ENCODE measurements around the gene TRMT5.

The TRMT5 gene

GRCh38 chr14:60946773-60947172 is 34.1 kb downstream of the TRMT5 start:
- Histone ChIP-seq H2BK5ac (ENCODE audit: low read depth, low read length, poor library complexity, severe bottlenecking) (no peak overlapping the region), H2AK5ac (ENCODE audit: low read length, severe bottlenecking) (no peak overlapping the region), H3K9ac (ENCODE audit: low read length) (no peak overlapping the region), H3K18ac (ENCODE audit: low read depth in 1 of 2, low read length in 2 of 2) (no peak overlapping the region), H2BK120ac (ENCODE audit: low read depth, low read length) (no peak overlapping the region), H4K8ac (ENCODE audit: low read length) (no peak overlapping the region), H4K91ac (ENCODE audit: low read length) (no peak overlapping the region), H3K9me3 (ENCODE audit: control insufficient read depth, low read length) (no peaks in the 10 kb centered on the region), H2BK12ac (ENCODE audit: low read length in 2 of 2) (no peak overlapping the region), H3K23ac (ENCODE audit: low read length in 2 of 2) (no peak overlapping the region), H3K14ac (ENCODE audit: low read length in 2 of 2) (no peak overlapping the region), H3K27ac (ENCODE audit: low read length, poor library complexity, severe bottlenecking) (no peak overlapping the region), H3K79me1 (replicated peaks; ENCODE audit: low read length, poor library complexity, severe bottlenecking) (peaks cover 10% of the 10 kb centered on the region), H3K4ac (ENCODE audit: low read depth in 1 of 2, low read length in 2 of 2) (no peak overlapping the region), H3K4me3 (ENCODE audit: insufficient read depth in 1 of 2, low read depth in 1 of 2, low read length in 2 of 2) (no peak overlapping the region), H3K27me3 (ENCODE audit: control insufficient read depth in 1 of 2, insufficient read depth in 1 of 2, low read length in 2 of 2) (no peaks in the 10 kb centered on the region), H3K4me2 (ENCODE audit: low read length, poor library complexity, severe bottlenecking) (no peak overlapping the region), H3K36me3 (ENCODE audit: control insufficient read depth in 1 of 2, insufficient read depth in 2 of 2, low read depth in 1 of 2, low read length in 2 of 2) (peaks cover 0 to 3% of the 10 kb centered on the region in 2 experiments), H3K4me1 (ENCODE audit: control insufficient read depth, insufficient read depth, low read depth, low read length) (no peaks in the 10 kb centered on the region), H2AFZ (ENCODE audit: low read depth, low read length) (no peak overlapping the region), H2BK15ac (ENCODE audit: low read depth, poor library complexity, severe bottlenecking) (no peak overlapping the region)
- DNase-seq: no peak
- 100% methylated on average over 1 of the region's 3 CpGs for WGBS

- 91% methylated on average over 1 of the region's 1 CpG for WGBS
- Histone ChIP-seq H4K91ac (ENCODE audit: low read length) (no peak overlapping the region), H3K27ac (ENCODE audit: low read length, poor library complexity, severe bottlenecking) (no peak overlapping the region), H3K79me1 (replicated peaks; ENCODE audit: low read length, poor library complexity, severe bottlenecking) (peaks cover 10% of the 10 kb centered on the region), H3K9me3 (ENCODE audit: control insufficient read depth, low read length) (no peaks in the 10 kb centered on the region), H3K4ac (ENCODE audit: low read depth in 1 of 2, low read length in 2 of 2) (no peak overlapping the region), H3K18ac (ENCODE audit: low read depth in 1 of 2, low read length in 2 of 2) (no peak overlapping the region), H3K14ac (ENCODE audit: low read length in 2 of 2) (no peak overlapping the region), H3K27me3 (ENCODE audit: control insufficient read depth in 1 of 2, insufficient read depth in 1 of 2, low read length in 2 of 2) (no peaks in the 10 kb centered on the region), H2AK5ac (ENCODE audit: low read length, severe bottlenecking) (no peak overlapping the region), H4K8ac (ENCODE audit: low read length) (no peak overlapping the region), H2BK15ac (ENCODE audit: low read depth, poor library complexity, severe bottlenecking) (no peak overlapping the region), H2BK5ac (ENCODE audit: low read depth, low read length, poor library complexity, severe bottlenecking) (no peak overlapping the region), H2BK120ac (ENCODE audit: low read depth, low read length) (no peak overlapping the region), H2AFZ (ENCODE audit: low read depth, low read length) (no peak overlapping the region), H3K36me3 (ENCODE audit: control insufficient read depth in 1 of 2, insufficient read depth in 2 of 2, low read depth in 1 of 2, low read length in 2 of 2) (peaks cover 0 to 3% of the 10 kb centered on the region in 2 experiments), H2BK12ac (ENCODE audit: low read length in 2 of 2) (no peak overlapping the region), H3K9ac (ENCODE audit: low read length) (no peak overlapping the region), H3K23ac (ENCODE audit: low read length in 2 of 2) (no peak overlapping the region), H3K4me2 (ENCODE audit: low read length, poor library complexity, severe bottlenecking) (no peak overlapping the region), H3K4me1 (ENCODE audit: control insufficient read depth, insufficient read depth, low read depth, low read length) (no peaks in the 10 kb centered on the region), H3K4me3 (ENCODE audit: insufficient read depth in 1 of 2, low read depth in 1 of 2, low read length in 2 of 2) (no peak overlapping the region)
- DNase-seq: no peak
Observed at GRCh38 chr14:60945984-60946383, 34.9 kb downstream of the TRMT5 start.

GRCh38 chr14:60944204-60944603 is 36.7 kb downstream of the TRMT5 start:
- no peak overlapping the region for H3K18ac ChIP-seq (ENCODE audit: low read depth in 1 of 2, low read length in 2 of 2)
- H3K4me1 ChIP-seq (ENCODE audit: control insufficient read depth, insufficient read depth, low read depth, low read length): no peaks in the 10 kb centered on the region
- H3K27ac ChIP-seq (ENCODE audit: low read length, poor library complexity, severe bottlenecking): no peak overlapping the region
- no peak overlapping the region for H2BK120ac ChIP-seq (ENCODE audit: low read depth, low read length)
- H3K23ac ChIP-seq (ENCODE audit: low read length in 2 of 2): no peak overlapping the region
- no peak overlapping the region for H3K4me3 ChIP-seq (ENCODE audit: insufficient read depth in 1 of 2, low read depth in 1 of 2, low read length in 2 of 2)
- H3K14ac ChIP-seq (ENCODE audit: low read length in 2 of 2): no peak overlapping the region
- H3K9me3 ChIP-seq (ENCODE audit: control insufficient read depth, low read length): no peaks in the 10 kb centered on the region
- 95% methylated on average over 3 of the region's 4 CpGs for WGBS
- H3K9ac ChIP-seq (ENCODE audit: low read length): no peak overlapping the region
- H3K79me1 ChIP-seq (replicated peaks; ENCODE audit: low read length, poor library complexity, severe bottlenecking): peaks cover 10% of the 10 kb centered on the region
- no peak overlapping the region for H3K4ac ChIP-seq (ENCODE audit: low read depth in 1 of 2, low read length in 2 of 2)
- H3K27me3 ChIP-seq (ENCODE audit: control insufficient read depth in 1 of 2, insufficient read depth in 1 of 2, low read length in 2 of 2): no peaks in the 10 kb centered on the region
- peaks cover 0 to 3% of the 10 kb centered on the region in 2 experiments for H3K36me3 ChIP-seq (ENCODE audit: control insufficient read depth in 1 of 2, insufficient read depth in 2 of 2, low read depth in 1 of 2, low read length in 2 of 2)
- H2BK5ac ChIP-seq (ENCODE audit: low read depth, low read length, poor library complexity, severe bottlenecking): no peak overlapping the region
- no peak overlapping the region for H2AK5ac ChIP-seq (ENCODE audit: low read length, severe bottlenecking)
- no peak overlapping the region for H2AFZ ChIP-seq (ENCODE audit: low read depth, low read length)
- no peak overlapping the region for H4K91ac ChIP-seq (ENCODE audit: low read length)
- no peak overlapping the region for H2BK15ac ChIP-seq (ENCODE audit: low read depth, poor library complexity, severe bottlenecking)
- H3K4me2 ChIP-seq (ENCODE audit: low read length, poor library complexity, severe bottlenecking): no peak overlapping the region
- no peak for DNase-seq
- no peak overlapping the region for H2BK12ac ChIP-seq (ENCODE audit: low read length in 2 of 2)
- H4K8ac ChIP-seq (ENCODE audit: low read length): no peak overlapping the region

GRCh38 chr14:60943637-60944032 is 37.2 kb downstream of the TRMT5 start:
- Histone ChIP-seq H3K4me1 (ENCODE audit: control insufficient read depth, insufficient read depth, low read depth, low read length) (no peaks in the 10 kb centered on the region), H3K4ac (ENCODE audit: low read depth in 1 of 2, low read length in 2 of 2) (no peak overlapping the region), H2BK120ac (ENCODE audit: low read depth, low read length) (no peak overlapping the region), H3K79me1 (replicated peaks; ENCODE audit: low read length, poor library complexity, severe bottlenecking) (peaks cover 9% of the 10 kb centered on the region), H3K23ac (ENCODE audit: low read length in 2 of 2) (no peak overlapping the region), H2BK15ac (ENCODE audit: low read depth, poor library complexity, severe bottlenecking) (no peak overlapping the region), H3K9me3 (ENCODE audit: control insufficient read depth, low read length) (no peaks in the 10 kb centered on the region), H3K4me2 (ENCODE audit: low read length, poor library complexity, severe bottlenecking) (no peak overlapping the region), H3K27ac (ENCODE audit: low read length, poor library complexity, severe bottlenecking) (no peak overlapping the region), H3K36me3 (ENCODE audit: control insufficient read depth in 1 of 2, insufficient read depth in 2 of 2, low read depth in 1 of 2, low read length in 2 of 2) (peaks cover 0 to 3% of the 10 kb centered on the region in 2 experiments), H2BK12ac (ENCODE audit: low read length in 2 of 2) (no peak overlapping the region), H2AK5ac (ENCODE audit: low read length, severe bottlenecking) (no peak overlapping the region), H3K9ac (ENCODE audit: low read length) (no peak overlapping the region), H4K91ac (ENCODE audit: low read length) (no peak overlapping the region), H3K4me3 (ENCODE audit: insufficient read depth in 1 of 2, low read depth in 1 of 2, low read length in 2 of 2) (no peak overlapping the region), H2AFZ (ENCODE audit: low read depth, low read length) (no peak overlapping the region), H3K18ac (ENCODE audit: low read depth in 1 of 2, low read length in 2 of 2) (no peak overlapping the region), H2BK5ac (ENCODE audit: low read depth, low read length, poor library complexity, severe bottlenecking) (no peak overlapping the region), H4K8ac (ENCODE audit: low read length) (no peak overlapping the region), H3K27me3 (ENCODE audit: control insufficient read depth in 1 of 2, insufficient read depth in 1 of 2, low read length in 2 of 2) (no peaks in the 10 kb centered on the region), H3K14ac (ENCODE audit: low read length in 2 of 2) (no peak overlapping the region)
- DNase-seq: no peak
- no CpG with 5 or more reads among the region's 1 CpG for WGBS

All from mesenchymal stem cell (in vitro differentiated cells and primary cell).